ENCODE data around the gene ZNF143. TPM values are rescaled to one million over a fixed set of nuclear protein-coding genes. Genes with fewer than 3 reads are reported as not detected.
A peak's percentile ranks its signal among the peaks of the same experiment; 100 is the strongest.

ZNF143 gene
- total RNA-seq, 1 experiment from 2014 or later: 27.2 TPM

DNA sequence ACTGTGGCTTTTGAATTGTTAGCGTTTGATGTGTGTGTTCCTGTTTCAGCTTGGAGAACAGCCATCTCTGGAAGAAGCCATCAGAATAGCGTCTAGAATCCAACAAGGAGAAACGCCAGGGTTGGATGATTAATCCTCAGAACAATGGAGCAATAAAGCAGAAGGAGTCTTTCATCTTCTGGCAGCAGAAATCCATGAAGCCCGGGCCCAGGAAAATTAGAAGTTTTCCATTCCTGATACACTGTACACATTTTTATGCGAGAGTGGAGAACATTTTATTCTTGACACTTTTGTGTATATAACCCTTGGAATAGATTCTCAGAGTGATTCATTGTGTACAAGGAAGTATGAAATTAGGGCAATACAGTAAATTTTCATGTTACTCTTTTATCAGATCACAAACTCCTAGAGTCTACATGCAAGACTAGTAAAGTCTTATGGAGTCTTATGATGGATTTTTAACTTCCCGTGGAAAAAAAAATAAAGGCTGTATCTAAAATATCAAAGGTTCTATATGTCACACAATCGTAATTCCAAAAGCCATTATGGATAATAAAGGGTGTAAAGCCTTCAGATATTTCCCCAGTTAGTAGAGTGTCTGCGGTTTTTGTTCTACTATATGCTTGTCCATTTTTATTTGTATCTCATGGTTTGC, 66.8 kb downstream of the ZNF143 start:
- CTCF ChIA-PET: no interaction called here
- BruUV-seq (replicated peaks): no TSS peak
- no peaks in the 10 kb centered on the region for H3K27me3 Mint-ChIP-seq (ENCODE audit: insufficient read depth, unreplicated experiment)
- DNase-seq: no peak
- H3K9me3 Mint-ChIP-seq (ENCODE audit: unreplicated experiment): no peaks in the 10 kb centered on the region
- H3K4me3 ChIP-seq (ENCODE audit: low read depth, low read length): no peak overlapping the region
- no peaks in the 10 kb centered on the region for H3K36me3 ChIP-seq (ENCODE audit: control insufficient read depth, insufficient read depth, low read length)
- TF ChIP-seq, protein P1, sequence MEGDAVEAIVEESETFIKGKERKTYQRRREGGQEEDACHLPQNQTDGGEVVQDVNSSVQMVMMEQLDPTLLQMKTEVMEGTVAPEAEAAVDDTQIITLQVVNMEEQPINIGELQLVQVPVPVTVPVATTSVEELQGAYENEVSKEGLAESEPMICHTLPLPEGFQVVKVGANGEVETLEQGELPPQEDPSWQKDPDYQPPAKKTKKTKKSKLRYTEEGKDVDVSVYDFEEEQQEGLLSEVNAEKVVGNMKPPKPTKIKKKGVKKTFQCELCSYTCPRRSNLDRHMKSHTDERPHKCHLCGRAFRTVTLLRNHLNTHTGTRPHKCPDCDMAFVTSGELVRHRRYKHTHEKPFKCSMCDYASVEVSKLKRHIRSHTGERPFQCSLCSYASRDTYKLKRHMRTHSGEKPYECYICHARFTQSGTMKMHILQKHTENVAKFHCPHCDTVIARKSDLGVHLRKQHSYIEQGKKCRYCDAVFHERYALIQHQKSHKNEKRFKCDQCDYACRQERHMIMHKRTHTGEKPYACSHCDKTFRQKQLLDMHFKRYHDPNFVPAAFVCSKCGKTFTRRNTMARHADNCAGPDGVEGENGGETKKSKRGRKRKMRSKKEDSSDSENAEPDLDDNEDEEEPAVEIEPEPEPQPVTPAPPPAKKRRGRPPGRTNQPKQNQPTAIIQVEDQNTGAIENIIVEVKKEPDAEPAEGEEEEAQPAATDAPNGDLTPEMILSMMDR (IDR thresholded peaks at IDR 0.05; ENCODE audit: insufficient read depth in 1 of 2, low read depth in 1 of 2, low read length in 1 of 2, severe bottlenecking in 1 of 2, unreplicated experiment in 1 of 2): no peak
- H3K27ac Mint-ChIP-seq (ENCODE audit: unreplicated experiment): peak overlapping the region; percentile 35
- H3K4me1 ChIP-seq: peaks cover 41% of the 10 kb centered on the region
- H3K36me3 Mint-ChIP-seq (ENCODE audit: insufficient read depth, unreplicated experiment): peaks cover 6% of the 10 kb centered on the region
- intact Hi-C loops (cut with micrococcal nuclease; ENCODE audit: unreplicated experiment): no loop called here
- POLR2A ChIA-PET: no interaction called here
- H3K9me3 ChIP-seq: no peaks in the 10 kb centered on the region
- H3K27me3 ChIP-seq (replicated peaks; ENCODE audit: control insufficient read depth, insufficient read depth, low read length): no peaks in the 10 kb centered on the region
- no peak overlapping the region for H3K4me3 Mint-ChIP-seq (ENCODE audit: unreplicated experiment)
- peaks cover 27% of the 10 kb centered on the region for H3K4me1 Mint-ChIP-seq (ENCODE audit: low read depth, unreplicated experiment)

DNA sequence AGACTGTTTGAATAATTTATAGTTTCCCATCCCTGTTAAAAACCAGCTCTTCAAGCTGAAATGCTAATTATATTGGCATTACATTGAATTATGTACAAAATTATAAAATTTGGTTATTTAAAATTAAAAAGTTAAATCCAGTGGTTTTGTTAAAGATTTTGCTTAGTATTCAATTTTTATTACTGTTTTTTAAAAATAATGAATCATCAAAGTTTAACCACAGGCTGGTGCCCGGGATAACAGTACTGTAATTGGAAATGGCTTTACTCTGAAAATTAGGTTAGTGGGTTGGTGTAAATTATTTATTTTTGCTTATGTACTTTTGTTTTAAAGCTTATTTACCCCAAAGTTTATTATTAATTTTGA, 67.3 kb downstream of the ZNF143 start:
- BruUV-seq (replicated peaks): no TSS peak
- intact Hi-C loops (cut with micrococcal nuclease; ENCODE audit: unreplicated experiment): no loop called here
- DNase-seq: no peak
- no peaks in the 10 kb centered on the region for H3K36me3 ChIP-seq (ENCODE audit: control insufficient read depth, insufficient read depth, low read length)
- H3K4me3 ChIP-seq (ENCODE audit: low read depth, low read length): no peak overlapping the region
- POLR2A ChIA-PET: no interaction called here
- TF ChIP-seq, protein P1 (IDR thresholded peaks at IDR 0.05; ENCODE audit: insufficient read depth in 1 of 2, low read depth in 1 of 2, low read length in 1 of 2, severe bottlenecking in 1 of 2, unreplicated experiment in 1 of 2): no peak
- Mint-ChIP-seq H3K27ac (ENCODE audit: unreplicated experiment) (no peak overlapping the region), H3K4me3 (ENCODE audit: unreplicated experiment) (no peak overlapping the region), H3K27me3 (ENCODE audit: insufficient read depth, unreplicated experiment) (no peaks in the 10 kb centered on the region), H3K9me3 (ENCODE audit: unreplicated experiment) (no peaks in the 10 kb centered on the region), H3K4me1 (ENCODE audit: low read depth, unreplicated experiment) (peaks cover 27% of the 10 kb centered on the region), H3K36me3 (ENCODE audit: insufficient read depth, unreplicated experiment) (peaks cover 6% of the 10 kb centered on the region)
- H3K27me3 ChIP-seq (replicated peaks; ENCODE audit: control insufficient read depth, insufficient read depth, low read length): no peaks in the 10 kb centered on the region
- CTCF ChIA-PET: no interaction called here
- peaks cover 46% of the 10 kb centered on the region for H3K4me1 ChIP-seq
- H3K9me3 ChIP-seq: no peaks in the 10 kb centered on the region

DNA sequence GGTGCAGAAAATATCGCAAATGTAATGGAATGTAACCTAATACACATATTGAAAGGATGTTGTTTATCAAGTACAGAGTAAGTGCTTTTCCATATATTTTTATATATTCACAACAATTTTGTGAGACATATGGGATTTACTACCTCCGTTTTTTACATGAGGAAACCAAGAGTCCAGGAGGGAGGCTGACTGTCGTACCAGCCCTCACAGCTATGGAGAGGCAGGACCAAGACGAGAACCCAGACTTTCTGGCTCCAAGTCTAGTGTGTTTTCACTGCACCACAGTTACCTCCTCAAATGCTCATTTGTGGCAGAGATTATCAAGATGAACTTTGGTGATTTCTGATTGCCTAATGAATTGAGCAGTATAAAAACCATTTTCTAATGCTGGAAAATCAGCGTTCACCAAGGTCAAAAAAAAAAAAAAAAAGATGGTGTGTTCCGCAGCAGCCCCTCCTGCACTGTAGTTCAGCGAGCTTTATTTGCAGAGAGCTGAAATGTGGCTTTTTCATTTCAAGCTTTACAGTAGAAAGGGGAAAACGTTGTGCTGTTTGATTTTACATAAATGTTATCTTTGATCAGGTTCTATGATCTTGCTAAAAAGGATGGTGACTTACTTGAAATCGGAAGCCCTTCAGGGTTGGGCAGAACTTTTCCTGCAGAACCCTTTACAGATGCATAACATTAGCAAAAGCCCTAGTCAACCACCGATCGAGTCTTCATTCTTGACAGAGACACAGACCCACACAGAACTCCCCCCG, 67.9 kb downstream of the ZNF143 start:
- H3K36me3 Mint-ChIP-seq (ENCODE audit: insufficient read depth, unreplicated experiment): peaks cover 6% of the 10 kb centered on the region
- Histone ChIP-seq H3K36me3 (ENCODE audit: control insufficient read depth, insufficient read depth, low read length) (no peaks in the 10 kb centered on the region), H3K4me3 (ENCODE audit: low read depth, low read length) (no peak overlapping the region), H3K4me1 (peaks cover 52% of the 10 kb centered on the region), H3K9me3 (no peaks in the 10 kb centered on the region), H3K27me3 (replicated peaks; ENCODE audit: control insufficient read depth, insufficient read depth, low read length) (no peaks in the 10 kb centered on the region)
- peaks cover 30% of the 10 kb centered on the region for H3K4me1 Mint-ChIP-seq (ENCODE audit: low read depth, unreplicated experiment)
- DNase-seq: no peak
- CTCF ChIA-PET: no interaction called here
- BruUV-seq (replicated peaks): no TSS peak
- TF ChIP-seq, protein P1 (IDR thresholded peaks at IDR 0.05; ENCODE audit: insufficient read depth in 1 of 2, low read depth in 1 of 2, low read length in 1 of 2, severe bottlenecking in 1 of 2, unreplicated experiment in 1 of 2): no peak
- intact Hi-C loops (cut with micrococcal nuclease; ENCODE audit: unreplicated experiment): no loop called here
- H3K27ac Mint-ChIP-seq (ENCODE audit: unreplicated experiment): peak overlapping the region; percentile 69
- H3K4me3 Mint-ChIP-seq (ENCODE audit: unreplicated experiment): no peak overlapping the region
- POLR2A ChIA-PET: interaction anchor here (1.0 kb wide), 1 partner anchor 68 kb away, joined by 6 read pairs; the partner anchor contains the start of gene ZNF143
- no peaks in the 10 kb centered on the region for H3K27me3 Mint-ChIP-seq (ENCODE audit: insufficient read depth, unreplicated experiment)
- H3K9me3 Mint-ChIP-seq (ENCODE audit: unreplicated experiment): no peaks in the 10 kb centered on the region
